ENCODE results near the gene BTRC. TPM values are rescaled to one million over a fixed set of nuclear protein-coding genes. Genes with fewer than 3 reads are reported as not detected.

The BTRC gene
- total RNA-seq, 3 donors from 2014 or later (not counting 1 experiment from before 2014, with no cell fraction given) = 13.5 to 22.8 (median 15.2) TPM

DNA sequence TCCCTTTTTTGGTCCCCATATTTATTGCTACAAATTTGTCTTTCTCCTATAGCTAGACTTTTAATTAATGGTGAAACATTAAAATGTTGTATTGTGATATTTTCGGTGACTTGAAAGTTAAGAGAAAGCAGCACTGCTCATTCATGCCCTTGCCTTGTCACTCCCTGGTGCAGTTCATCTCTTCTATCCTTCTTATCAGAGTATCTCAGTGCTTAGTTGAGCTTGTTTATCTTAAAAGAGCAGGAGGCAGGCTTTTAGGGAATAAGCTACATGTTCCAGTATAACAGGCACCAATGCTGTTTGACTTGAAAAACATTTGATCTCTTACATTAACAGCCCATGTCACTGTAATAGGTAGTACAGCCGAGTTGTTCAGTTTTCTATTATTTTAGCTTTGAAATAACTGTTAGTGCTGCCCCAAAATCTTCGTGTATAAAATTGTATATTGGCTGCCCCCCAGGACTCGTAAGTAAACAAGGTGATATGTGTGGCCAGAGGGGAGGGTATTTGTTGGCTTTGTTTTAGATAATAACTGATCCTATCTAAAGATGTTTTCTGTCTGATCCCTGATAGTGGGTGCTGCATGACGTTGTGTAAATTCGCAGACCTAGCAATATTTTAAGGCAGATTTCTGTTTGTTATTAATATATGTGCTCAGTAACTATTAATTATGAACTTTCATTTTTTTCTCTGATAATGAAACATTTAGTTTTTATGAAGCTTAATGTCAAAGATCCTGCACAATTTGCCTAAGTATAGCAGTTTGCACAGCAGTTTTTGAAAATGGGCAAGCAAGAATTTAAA lies 96.5 kb downstream of the BTRC start:
- Mint-ChIP-seq H3K27ac (no peak overlapping the region), H3K4me1 (peaks cover 13 to 25% of the 10 kb centered on the region in 2 donors), H3K4me3 (no peak overlapping the region), H3K9me3 (no peaks in the 10 kb centered on the region), H3K27me3 (ENCODE audit: low read depth in 2 of 2) (peaks cover 9 to 19% of the 10 kb centered on the region in 2 donors), H3K36me3 (no peaks in the 10 kb centered on the region)
- TF ChIP-seq, protein P1, sequence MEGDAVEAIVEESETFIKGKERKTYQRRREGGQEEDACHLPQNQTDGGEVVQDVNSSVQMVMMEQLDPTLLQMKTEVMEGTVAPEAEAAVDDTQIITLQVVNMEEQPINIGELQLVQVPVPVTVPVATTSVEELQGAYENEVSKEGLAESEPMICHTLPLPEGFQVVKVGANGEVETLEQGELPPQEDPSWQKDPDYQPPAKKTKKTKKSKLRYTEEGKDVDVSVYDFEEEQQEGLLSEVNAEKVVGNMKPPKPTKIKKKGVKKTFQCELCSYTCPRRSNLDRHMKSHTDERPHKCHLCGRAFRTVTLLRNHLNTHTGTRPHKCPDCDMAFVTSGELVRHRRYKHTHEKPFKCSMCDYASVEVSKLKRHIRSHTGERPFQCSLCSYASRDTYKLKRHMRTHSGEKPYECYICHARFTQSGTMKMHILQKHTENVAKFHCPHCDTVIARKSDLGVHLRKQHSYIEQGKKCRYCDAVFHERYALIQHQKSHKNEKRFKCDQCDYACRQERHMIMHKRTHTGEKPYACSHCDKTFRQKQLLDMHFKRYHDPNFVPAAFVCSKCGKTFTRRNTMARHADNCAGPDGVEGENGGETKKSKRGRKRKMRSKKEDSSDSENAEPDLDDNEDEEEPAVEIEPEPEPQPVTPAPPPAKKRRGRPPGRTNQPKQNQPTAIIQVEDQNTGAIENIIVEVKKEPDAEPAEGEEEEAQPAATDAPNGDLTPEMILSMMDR (IDR thresholded peaks at IDR 0.05) = no peak
- 85% methylated on average over 5 of the region's 6 CpGs for WGBS (ENCODE audit: insufficient coverage)
- H3K36me3 ChIP-seq (ENCODE audit: control insufficient read depth, insufficient read depth, low read length) = no peaks in the 10 kb centered on the region
- H3K27ac ChIP-seq (ENCODE audit: low read length) = no peak overlapping the region
- no peaks in the 10 kb centered on the region for H3K27me3 ChIP-seq (ENCODE audit: control insufficient read depth, insufficient read depth, low read length)
- H3K4me1 ChIP-seq (ENCODE audit: control insufficient read depth, insufficient read depth, low read length) = peaks cover 11% of the 10 kb centered on the region
- intact Hi-C loops (cut with micrococcal nuclease) = no loop called here
- ATAC-seq (no peak), DNase-seq (no peak)
- H3K9me3 ChIP-seq (ENCODE audit: control insufficient read depth, insufficient read depth, low read length) = no peaks in the 10 kb centered on the region
- H3K4me3 ChIP-seq (ENCODE audit: low read length) = no peak overlapping the region

DNA sequence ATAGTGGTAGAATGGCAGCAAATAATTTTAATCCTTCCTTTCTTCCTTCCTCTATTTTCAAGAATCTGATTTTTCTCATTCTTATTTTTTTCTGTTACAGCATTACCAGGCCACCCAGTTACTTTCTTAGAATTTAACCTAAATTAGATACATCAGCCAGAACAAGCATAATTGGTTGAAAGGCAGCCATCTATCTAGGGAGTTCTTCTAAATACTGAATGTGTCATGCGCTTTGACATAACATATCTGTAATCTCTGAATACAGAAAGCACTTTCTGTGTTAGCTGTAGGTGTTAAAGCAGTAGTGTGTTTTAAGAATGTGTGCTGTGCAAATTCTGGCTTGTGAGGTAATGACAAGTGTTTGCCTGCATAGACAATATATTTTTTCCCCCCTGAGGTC lies 97.3 kb downstream of the BTRC start:
- H3K27ac ChIP-seq (ENCODE audit: low read length) = no peak overlapping the region
- H3K27me3 ChIP-seq (ENCODE audit: control insufficient read depth, insufficient read depth, low read length) = no peaks in the 10 kb centered on the region
- no peak overlapping the region for H3K4me3 Mint-ChIP-seq
- H3K4me1 Mint-ChIP-seq = peaks cover 13 to 25% of the 10 kb centered on the region in 2 donors
- no peak overlapping the region for H3K4me3 ChIP-seq (ENCODE audit: low read length)
- H3K9me3 Mint-ChIP-seq = no peaks in the 10 kb centered on the region
- peaks cover 11% of the 10 kb centered on the region for H3K4me1 ChIP-seq (ENCODE audit: control insufficient read depth, insufficient read depth, low read length)
- H3K27me3 Mint-ChIP-seq (ENCODE audit: low read depth in 2 of 2) = peaks cover 9 to 20% of the 10 kb centered on the region in 2 donors
- no peaks in the 10 kb centered on the region for H3K36me3 Mint-ChIP-seq
- WGBS (ENCODE audit: insufficient coverage) = 93% methylated on average over 1 of the region's 1 CpG
- no peak overlapping the region for H3K27ac Mint-ChIP-seq
- no peaks in the 10 kb centered on the region for H3K9me3 ChIP-seq (ENCODE audit: control insufficient read depth, insufficient read depth, low read length)
- TF ChIP-seq, protein P1 (IDR thresholded peaks at IDR 0.05) = no peak
- intact Hi-C loops (cut with micrococcal nuclease) = no loop called here
- ATAC-seq (no peak), DNase-seq (no peak)
- H3K36me3 ChIP-seq (ENCODE audit: control insufficient read depth, insufficient read depth, low read length) = no peaks in the 10 kb centered on the region

DNA sequence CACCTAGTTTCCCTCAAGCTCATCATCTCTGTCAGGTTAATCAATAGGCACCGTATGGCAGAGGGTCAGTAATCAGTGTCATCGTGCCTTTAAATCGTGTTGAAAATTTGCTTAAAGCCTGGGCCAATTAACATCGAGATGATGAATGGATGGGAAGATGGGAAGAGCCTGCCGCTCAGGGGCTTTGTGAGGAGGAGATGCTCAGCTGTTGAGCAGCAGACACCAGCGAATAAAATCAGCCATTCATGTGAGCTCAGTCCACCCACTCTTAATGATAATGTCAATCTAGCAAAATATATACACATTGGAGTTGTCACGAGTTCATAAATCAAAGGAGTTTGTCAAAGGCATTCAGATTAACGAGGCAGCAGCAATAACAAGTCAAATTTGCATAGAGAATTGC lies 97.7 kb downstream of the BTRC start:
- WGBS (ENCODE audit: insufficient coverage) = 94% methylated on average over 8 of the region's 8 CpGs
- intact Hi-C loops (cut with micrococcal nuclease) = no loop called here
- Histone ChIP-seq H3K4me3 (ENCODE audit: low read length) (no peak overlapping the region), H3K27me3 (ENCODE audit: control insufficient read depth, insufficient read depth, low read length) (no peaks in the 10 kb centered on the region), H3K4me1 (ENCODE audit: control insufficient read depth, insufficient read depth, low read length) (peaks cover 11% of the 10 kb centered on the region), H3K9me3 (ENCODE audit: control insufficient read depth, insufficient read depth, low read length) (no peaks in the 10 kb centered on the region), H3K27ac (ENCODE audit: low read length) (no peak overlapping the region), H3K36me3 (ENCODE audit: control insufficient read depth, insufficient read depth, low read length) (no peaks in the 10 kb centered on the region)
- H3K27ac Mint-ChIP-seq = no peak overlapping the region
- ATAC-seq (no peak), DNase-seq (no peak)
- H3K27me3 Mint-ChIP-seq (ENCODE audit: low read depth in 2 of 2) = peaks cover 9 to 20% of the 10 kb centered on the region in 2 donors
- H3K36me3 Mint-ChIP-seq = no peaks in the 10 kb centered on the region
- TF ChIP-seq, protein P1 (IDR thresholded peaks at IDR 0.05) = no peak
- no peaks in the 10 kb centered on the region for H3K9me3 Mint-ChIP-seq
- no peak overlapping the region for H3K4me3 Mint-ChIP-seq
- peaks cover 13 to 25% of the 10 kb centered on the region in 2 donors for H3K4me1 Mint-ChIP-seq

Data from natural killer cell (primary cell).